IMR-90 (cell line): Measurements from ENCODE around the gene EML1. TPM values are rescaled to one million over a fixed set of nuclear protein-coding genes. Genes with fewer than 3 reads are reported as not detected.

Source experiments
- ATAC-seq: fragments of 200-7000 bp; cut with Tn5 transposase; 2 replicates; pipeline ENCODE4 v1.9.1; 2020; ENCODE audit warnings: low read depth, mild to moderate bottlenecking, moderate library complexity
- BruUV-seq: library from RNA; stranded (reverse); fragments of 400-500 nt; replicated peaks from 2 replicates; lab custom pipeline; 2021; lab: Mats Ljungman, UMichigan
- CTCF ChIA-PET: fragments of 300-600 bp; formaldehyde crosslinking; extraction: SDS; loops from one replicate; lab custom pipeline; 2021; ENCODE audit warnings: antibody characterized with exemption; lab: Yijun Ruan, JAX
- POLR2A ChIA-PET: fragments of 300-600 bp; sonication (Branson Sonifier 250); formaldehyde crosslinking; loops from one replicate; lab custom pipeline; 2022; ENCODE audit warnings: antibody characterized with exemption; ENCODE audit not compliant: unreplicated experiment; lab: Charles Lee
- DNase-seq: peaks from one replicate; pipeline ENCODE4 v3.0.0; 2013
- H2AFZ ChIP-seq: replicated peaks from 2 replicates; pipeline ENCODE3; 2013; ENCODE audit warnings: low read length, mild to moderate bottlenecking; ENCODE audit not compliant: poor library complexity
- H2AK5ac ChIP-seq: 2 replicates; pipeline ENCODE4 v1.6.1; 2013; ENCODE audit warnings: low read depth, low read length, inconsistent platforms
- H2AK9ac ChIP-seq: replicated peaks from 2 replicates; pipeline ENCODE3; 2013; ENCODE audit warnings: mild to moderate bottlenecking, low read depth, low read length, moderate library complexity; ENCODE audit not compliant: poor library complexity
- H2BK120ac ChIP-seq: 2 replicates; pipeline ENCODE4 v1.6.1; 2013; ENCODE audit warnings: low read depth, low read length, inconsistent platforms
- H2BK15ac ChIP-seq: 3 replicates; pipeline ENCODE4 v1.6.1; 2013; ENCODE audit warnings: low read depth, low read length, inconsistent platforms
- H2BK20ac ChIP-seq: 2 replicates; pipeline ENCODE4 v1.6.1; 2013; ENCODE audit warnings: low read depth, mild to moderate bottlenecking, inconsistent platforms, low read length, moderate library complexity
- H2BK5ac ChIP-seq: 2 replicates; pipeline ENCODE4 v1.6.1; 2013; ENCODE audit warnings: mild to moderate bottlenecking, low read depth, low read length, inconsistent platforms; ENCODE audit not compliant: poor library complexity, severe bottlenecking
- H3K14ac ChIP-seq: replicated peaks from 2 replicates; pipeline ENCODE4 v1.6.1; 2013; ENCODE audit warnings: low read depth, low read length, inconsistent platforms
- H3K18ac ChIP-seq: 2 replicates; pipeline ENCODE4 v1.6.1; 2013; ENCODE audit warnings: low read depth, low read length, control low read depth
- H3K23ac ChIP-seq: 2 replicates; pipeline ENCODE4 v1.6.1; 2013; ENCODE audit warnings: low read depth, low read length, inconsistent platforms
- H3K27ac ChIP-seq: 2 replicates; pipeline ENCODE4 v1.5.1; 2013; ENCODE audit warnings: mild to moderate bottlenecking, control low read depth, low read length; ENCODE audit not compliant: insufficient read depth
- H3K27me3 ChIP-seq: 2 replicates; pipeline ENCODE4 v1.6.1; 2013; ENCODE audit warnings: low read length; ENCODE audit not compliant: control insufficient read depth, insufficient read depth
- H3K36me3 ChIP-seq: 2 replicates; pipeline ENCODE4 v1.6.1; 2013; ENCODE audit warnings: low read length, mixed read lengths; ENCODE audit not compliant: control insufficient read depth, insufficient read depth
- H3K4ac ChIP-seq: 2 replicates; pipeline ENCODE4 v1.6.1; 2013; ENCODE audit warnings: low read depth, low read length, inconsistent platforms
- H3K4me1 ChIP-seq: 2 replicates; pipeline ENCODE4 v1.6.1; 2013; ENCODE audit warnings: low read length, mixed read lengths; ENCODE audit not compliant: control insufficient read depth, insufficient read depth
- H3K4me2 ChIP-seq: 2 replicates; pipeline ENCODE4 v1.6.1; 2013; ENCODE audit warnings: low read depth, mild to moderate bottlenecking, control low read depth, low read length, moderate library complexity
- H3K4me3 ChIP-seq: 2 replicates; pipeline ENCODE4 v1.5.1; 2013; ENCODE audit warnings: low read depth, mild to moderate bottlenecking, control low read depth, low read length, moderate library complexity; ENCODE audit not compliant: insufficient read depth
- H3K56ac ChIP-seq: 2 replicates; pipeline ENCODE4 v1.6.1; 2013; ENCODE audit warnings: low read length, inconsistent platforms; ENCODE audit not compliant: insufficient read depth; ENCODE audit errors: extremely low read depth
- H3K79me1 ChIP-seq, 2 experiments: 2 replicates each; pipeline ENCODE4 v1.6.1; 2013; ENCODE audit warnings: low read length in 2 of 2, inconsistent platforms in 1 of 2, low read depth in 1 of 2
- H3K9ac ChIP-seq: 2 replicates; pipeline ENCODE4 v1.6.1; 2013; ENCODE audit warnings: low read depth, low read length, control low read depth
- H3K9me1 ChIP-seq: 2 replicates; pipeline ENCODE4 v1.6.1; 2013; ENCODE audit warnings: low read length, inconsistent platforms; ENCODE audit not compliant: insufficient read depth
- H3K9me3 ChIP-seq: 2 replicates; pipeline ENCODE4 v1.6.1; 2013; ENCODE audit warnings: low read length; ENCODE audit not compliant: control insufficient read depth, insufficient read depth
- H4K20me1 ChIP-seq: 2 replicates; pipeline ENCODE4 v1.6.1; 2013; ENCODE audit warnings: low read length, inconsistent platforms; ENCODE audit not compliant: insufficient read depth
- H4K5ac ChIP-seq: 2 replicates; pipeline ENCODE4 v1.6.1; 2013; ENCODE audit warnings: mild to moderate bottlenecking, low read depth, low read length, control low read depth
- H4K8ac ChIP-seq, 2 experiments: 2 replicates each; pipeline ENCODE4 v1.6.1; 2013; ENCODE audit warnings: low read depth in 2 of 2, low read length in 2 of 2, control low read depth in 1 of 2, inconsistent platforms in 1 of 2
- H4K91ac ChIP-seq: 2 replicates; pipeline ENCODE4 v1.6.1; 2013; ENCODE audit warnings: low read depth, low read length, inconsistent platforms; ENCODE audit not compliant: insufficient read depth
- BHLHE40 ChIP-seq: fragments of 150-350 bp; IDR thresholded peaks from 2 replicates; pipeline ENCODE4 v1.6.1; 2016; ENCODE audit warnings: mild to moderate bottlenecking, low read depth, low read length
- CEBPB ChIP-seq: IDR thresholded peaks from 2 replicates; pipeline ENCODE4 v1.6.1; 2012; ENCODE audit warnings: low read depth, low read length, improper control_type of control experiment
- CHD1 ChIP-seq: IDR thresholded peaks from 2 replicates; pipeline ENCODE4 v1.6.1; 2012; ENCODE audit warnings: low read depth, low read length, improper control_type of control experiment
- CTCF ChIP-seq: conservative IDR thresholded peaks from 2 replicates; pipeline ENCODE4 v1.5.1; 2012; ENCODE audit warnings: mild to moderate bottlenecking, low read depth, low read length, improper control_type of control experiment
- FOS ChIP-seq: fragments of 150-350 bp; IDR thresholded peaks from 2 replicates; pipeline ENCODE4 v1.6.1; 2016; ENCODE audit warnings: low read depth, low read length
- MAZ ChIP-seq: IDR thresholded peaks from 2 replicates; pipeline ENCODE4 v1.6.1; 2012; ENCODE audit warnings: low read depth, mild to moderate bottlenecking, low read length, improper control_type of control experiment, moderate library complexity, borderline replicate concordance
- MXI1 ChIP-seq: IDR thresholded peaks from 2 replicates; pipeline ENCODE4 v1.6.1; 2012; ENCODE audit warnings: low read depth, mild to moderate bottlenecking, low read length, moderate library complexity, borderline replicate concordance
- NFE2L2 ChIP-seq: fragments of 150-350 bp; IDR thresholded peaks from 2 replicates; pipeline ENCODE4 v1.6.1; 2016; ENCODE audit warnings: low read depth, mild to moderate bottlenecking, low read length
- POLR2A ChIP-seq: IDR thresholded peaks from 2 replicates; pipeline ENCODE4 v1.6.1; 2012; ENCODE audit warnings: mild to moderate bottlenecking, low read depth, low read length
- RAD21 ChIP-seq: IDR thresholded peaks from 2 replicates; pipeline ENCODE4 v1.6.1; 2012; ENCODE audit warnings: low read length, improper control_type of control experiment
- RCOR1 ChIP-seq: IDR thresholded peaks from 2 replicates; pipeline ENCODE4 v1.6.1; 2012; ENCODE audit warnings: mild to moderate bottlenecking, low read length, improper control_type of control experiment; ENCODE audit not compliant: insufficient replicate concordance
- RFX5 ChIP-seq: IDR thresholded peaks from 2 replicates; pipeline ENCODE4 v1.8.0; 2012; ENCODE audit warnings: low read depth, mild to moderate bottlenecking, low read length, moderate library complexity
- SMC3 ChIP-seq: fragments of 150-350 bp; IDR thresholded peaks from 2 replicates; pipeline ENCODE4 v1.6.1; 2016; ENCODE audit warnings: low read depth, mild to moderate bottlenecking, antibody characterized with exemption, low read length, moderate library complexity
- WGBS, 2 experiments: methylation state at CpG; one replicate each; pipeline versions ENCODE4 v1.1.5 to v1.1.7; 2013; ENCODE audit warnings: missing lambda C conversion rate in 2 of 2; ENCODE audit not compliant: insufficient read length in 1 of 2; ENCODE audit errors: extremely low coverage in 2 of 2; 5-methylcytosine and 5-hydroxymethylcytosine counted together
- dilution Hi-C: fragments of 300-500 bp; cut with HindIII; formaldehyde crosslinking; loops from one replicate; pipeline ENCODE4 v1.14.3; 2018; ENCODE audit warnings: low sequenced_read_pairs; ENCODE audit not compliant: unreplicated experiment
- in situ Hi-C: fragments of 300-500 bp; cut with MboI; formaldehyde crosslinking; loops from 3 replicates; pipeline ENCODE4 v1.14.3; 2019; ENCODE audit warnings: low sequenced_read_pairs, inconsistent platforms, mixed read lengths
- intact Hi-C: fragments of 100-400 bp; cut with micrococcal nuclease; formaldehyde crosslinking; loops from 2 replicates; pipeline ENCODE4 v1.10.0; 2022
- polyA plus RNA-seq, 3 experiments: library from polyadenylated mRNA; depleted of rRNA; stranded (reverse); fragments of >200 nt; gene quantifications; 2 replicates each; pipeline ENCODE4 v1.2.3, GENCODE V29; 2012; ENCODE audit warnings: low replicate concordance in 1 of 3
- total RNA-seq: library from RNA; depleted of rRNA; stranded (reverse); fragments of >200 nt; gene quantifications from 2 replicates; pipeline ENCODE4 v1.2.3, GENCODE V29; 2012
- TF ChIP-seq, protein P1 (sequence below): fragments of 150-350 bp; IDR thresholded peaks from 2 replicates; pipeline ENCODE4 v1.6.1; 2017; ENCODE audit warnings: mild to moderate bottlenecking, antibody characterized with exemption, low read length, low read depth
- TF ChIP-seq, protein P2 (sequence below): fragments of 150-350 bp; IDR thresholded peaks from 2 replicates; pipeline ENCODE4 v1.6.1; 2016; ENCODE audit warnings: low read depth, mild to moderate bottlenecking, low read length, moderate library complexity, borderline replicate concordance

Gene EML1
- total and polyA plus RNA-seq, 2 of the 4 experiments (the other 2 are of a cell fraction), result 14.0 to 42.3 TPM

DNA sequence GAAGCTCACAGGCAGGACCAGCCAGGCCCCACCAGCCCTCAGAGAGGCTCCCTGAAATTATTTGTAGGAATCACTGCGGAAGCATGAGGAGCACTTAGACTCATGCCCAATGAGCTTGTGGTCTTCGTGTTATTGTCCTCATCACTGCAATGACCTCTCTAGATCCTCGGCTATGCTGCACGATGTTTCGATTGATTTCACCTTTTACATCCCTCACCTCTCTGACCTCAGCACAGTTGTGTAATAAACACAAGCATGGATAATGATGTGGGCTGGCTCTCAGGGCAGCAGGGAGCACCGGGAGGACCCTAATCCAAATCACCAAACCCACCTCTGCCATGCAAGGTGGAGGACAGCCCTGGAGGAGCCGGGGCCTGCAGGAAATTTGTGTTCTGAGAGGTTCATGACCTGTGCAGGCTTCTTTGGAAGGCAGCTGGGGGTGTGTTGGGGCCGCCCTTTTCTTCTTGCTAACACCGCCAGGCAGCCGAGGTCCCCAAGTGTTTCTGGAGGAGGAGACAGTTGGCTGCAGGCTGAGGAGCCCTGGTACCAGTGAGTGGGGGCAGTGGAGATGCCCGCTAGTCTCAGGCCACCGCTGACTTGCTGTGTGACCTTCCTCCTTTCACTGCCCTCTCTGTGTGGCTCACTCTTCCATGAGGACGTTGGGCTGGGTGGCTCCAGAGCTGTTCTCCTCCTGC lies 29.5 kb upstream of the EML1 start:
- ATAC-seq, result no peak
- H3K36me3 ChIP-seq, result no peaks in the 10 kb centered on the region
- H3K9me1 ChIP-seq, result peaks cover 2% of the 10 kb centered on the region; the same call in 1 of the 2 replicates
- peak overlapping the region; percentile 29; the same call in 1 of the 2 replicates for H3K4ac ChIP-seq
- no peaks in the 10 kb centered on the region for H3K27me3 ChIP-seq
- H3K4me1 ChIP-seq, result peaks cover 12% of the 10 kb centered on the region
- 100% methylated on average over 2 of the region's 13 CpGs; no CpG with 5 or more reads in 1 of the 2 experiments for WGBS, 2 experiments
- no peak overlapping the region for H3K18ac ChIP-seq
- H2AK9ac ChIP-seq, result peak overlapping the region; percentile 36
- no peak overlapping the region for H3K56ac ChIP-seq
- no TSS peak for BruUV-seq
- H2BK120ac ChIP-seq, result no peak overlapping the region
- H4K91ac ChIP-seq, result peak overlapping the region; percentile 41
- dilution Hi-C loops (no loop called here), in situ Hi-C loops (no loop called here), intact Hi-C loops (no loop called here)
- no peak overlapping the region for H3K4me3 ChIP-seq
- ChIA-PET CTCF (no interaction called here), POLR2A (interaction anchor here (0.6 kb wide), 1 partner anchor 33 kb away, joined by 4 read pairs; no protein-coding TSS in a partner anchor)
- H2BK20ac ChIP-seq, result no peak overlapping the region
- no peaks in the 10 kb centered on the region for H4K20me1 ChIP-seq
- H4K8ac ChIP-seq, result no peak overlapping the region
- no peak overlapping the region for H3K9ac ChIP-seq
- no peaks in the 10 kb centered on the region for H3K79me1 ChIP-seq
- no peak overlapping the region for H4K5ac ChIP-seq
- H3K14ac ChIP-seq, result no peak overlapping the region
- H2BK5ac ChIP-seq, result no peak overlapping the region
- H2AK5ac ChIP-seq, result peak overlapping the region; percentile 7; the same call in 1 of the 2 replicates
- no peak overlapping the region; the same call in 1 of the 2 replicates for H3K23ac ChIP-seq
- H2BK15ac ChIP-seq, result no peak overlapping the region; the same call in 2 of the 3 replicates
- no peak overlapping the region for H3K4me2 ChIP-seq
- no peaks in the 10 kb centered on the region for H3K9me3 ChIP-seq
- DNase-seq, result no peak
- H2AFZ ChIP-seq, result no peak overlapping the region
- H3K27ac ChIP-seq, result no peak overlapping the region
- TF ChIP-seq CTCF (no peak), MAZ (no peak), CHD1 (no peak), MXI1 (no peak), CEBPB (no peak), RAD21 (no peak), SMC3 (no peak), POLR2A (no peak), RFX5 (no peak), FOS (no peak), BHLHE40 (no peak), RCOR1 (no peak), NFE2L2 (no peak)
- TF ChIP-seq, protein P1, sequence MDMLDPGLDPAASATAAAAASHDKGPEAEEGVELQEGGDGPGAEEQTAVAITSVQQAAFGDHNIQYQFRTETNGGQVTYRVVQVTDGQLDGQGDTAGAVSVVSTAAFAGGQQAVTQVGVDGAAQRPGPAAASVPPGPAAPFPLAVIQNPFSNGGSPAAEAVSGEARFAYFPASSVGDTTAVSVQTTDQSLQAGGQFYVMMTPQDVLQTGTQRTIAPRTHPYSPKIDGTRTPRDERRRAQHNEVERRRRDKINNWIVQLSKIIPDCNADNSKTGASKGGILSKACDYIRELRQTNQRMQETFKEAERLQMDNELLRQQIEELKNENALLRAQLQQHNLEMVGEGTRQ, result no peak
- TF ChIP-seq, protein P2, sequence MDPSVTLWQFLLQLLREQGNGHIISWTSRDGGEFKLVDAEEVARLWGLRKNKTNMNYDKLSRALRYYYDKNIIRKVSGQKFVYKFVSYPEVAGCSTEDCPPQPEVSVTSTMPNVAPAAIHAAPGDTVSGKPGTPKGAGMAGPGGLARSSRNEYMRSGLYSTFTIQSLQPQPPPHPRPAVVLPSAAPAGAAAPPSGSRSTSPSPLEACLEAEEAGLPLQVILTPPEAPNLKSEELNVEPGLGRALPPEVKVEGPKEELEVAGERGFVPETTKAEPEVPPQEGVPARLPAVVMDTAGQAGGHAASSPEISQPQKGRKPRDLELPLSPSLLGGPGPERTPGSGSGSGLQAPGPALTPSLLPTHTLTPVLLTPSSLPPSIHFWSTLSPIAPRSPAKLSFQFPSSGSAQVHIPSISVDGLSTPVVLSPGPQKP, result no peak
